GM23248 (cell line): ENCODE data around the gene TXNDC9. TPM values are rescaled to one million over a fixed set of nuclear protein-coding genes. Genes with fewer than 3 reads are reported as not detected.
"Not testable (repeated sequence)": the region's sequence is repeated elsewhere in the genome, so short reads cannot be mapped to it uniquely, and the experiment has no call there.

ENCODE experiments used
- DNase-seq: peaks from one replicate; pipeline ENCODE4 v3.0.0-alpha.2; 2015
- H2AFZ ChIP-seq: fragments of 200-600 bp; sonication (generic); 2 replicates; pipeline ENCODE4 v1.6.1; 2016; ENCODE audit warnings: antibody characterized with exemption
- H3F3A ChIP-seq: fragments of 200-600 bp; sonication (generic); 2 replicates; pipeline ENCODE4 v1.6.1; 2016; ENCODE audit warnings: mild to moderate bottlenecking, antibody characterized with exemption, mixed run types; ENCODE audit not compliant: insufficient read depth
- H3K27ac ChIP-seq: fragments of 200-600 bp; sonication (generic); 2 replicates; pipeline ENCODE4 v1.5.1; 2016; ENCODE audit warnings: mild to moderate bottlenecking
- H3K27me3 ChIP-seq: fragments of 200-600 bp; sonication (generic); replicated peaks from 2 replicates; pipeline ENCODE4 v1.6.1; 2016; ENCODE audit warnings: mild to moderate bottlenecking; ENCODE audit not compliant: insufficient read depth
- H3K36me3 ChIP-seq: fragments of 200-600 bp; sonication (generic); 2 replicates; pipeline ENCODE4 v1.6.1; 2016; ENCODE audit warnings: low read depth, mild to moderate bottlenecking
- H3K4me1 ChIP-seq: fragments of 200-600 bp; sonication (generic); 2 replicates; pipeline ENCODE4 v1.6.1; 2016; ENCODE audit warnings: mild to moderate bottlenecking; ENCODE audit not compliant: insufficient read depth
- H3K4me2 ChIP-seq: fragments of 200-600 bp; sonication (generic); one replicate; pipeline ENCODE4 v1.6.1; 2016; ENCODE audit warnings: mild to moderate bottlenecking; ENCODE audit not compliant: unreplicated experiment
- H3K4me3 ChIP-seq: fragments of 200-600 bp; sonication (generic); 2 replicates; pipeline ENCODE4 v1.5.1; 2016; ENCODE audit warnings: mild to moderate bottlenecking
- H3K79me2 ChIP-seq: fragments of 200-600 bp; sonication (generic); 2 replicates; pipeline ENCODE4 v1.6.1; 2016; ENCODE audit warnings: mild to moderate bottlenecking; ENCODE audit not compliant: insufficient read depth
- H3K9ac ChIP-seq: fragments of 200-600 bp; sonication (generic); 2 replicates; pipeline ENCODE4 v1.6.1; 2016; ENCODE audit warnings: mild to moderate bottlenecking
- H3K9me2 ChIP-seq: fragments of 200-600 bp; sonication (generic); 2 replicates; pipeline ENCODE4 v1.6.1; 2016; ENCODE audit warnings: mixed run types, mild to moderate bottlenecking, moderate library complexity; ENCODE audit not compliant: insufficient read depth
- H3K9me3 ChIP-seq: fragments of 200-600 bp; sonication (generic); one replicate; pipeline ENCODE4 v1.6.1; 2017; ENCODE audit warnings: low read depth
- H4K20me1 ChIP-seq: fragments of 200-600 bp; sonication (generic); 2 replicates; pipeline ENCODE4 v1.6.0; 2016; ENCODE audit not compliant: insufficient read depth
- EZH2 ChIP-seq: fragments of 200-600 bp; sonication (generic); IDR thresholded peaks from 2 replicates; pipeline ENCODE4 v1.6.1; 2018; ENCODE audit warnings: antibody characterized with exemption, mild to moderate bottlenecking; ENCODE audit not compliant: insufficient read depth, poor library complexity, severe bottlenecking
- EZH2phosphoT487 ChIP-seq: fragments of 200-600 bp; sonication (generic); IDR thresholded peaks from 2 replicates; pipeline ENCODE4 v1.6.1; 2018; ENCODE audit warnings: antibody characterized with exemption, moderate library complexity, mild to moderate bottlenecking, low read depth; ENCODE audit not compliant: insufficient read depth
- WGBS, 2 experiments: methylation state at CpG; one replicate each; pipeline ENCODE4 v1.1.6; 2015 to 2017; ENCODE audit warnings: low lambda C conversion rate in 2 of 2, low coverage in 1 of 2; ENCODE audit errors: missing lambda C conversion rate in 2 of 2; 5-methylcytosine and 5-hydroxymethylcytosine counted together
- in situ Hi-C: fragments of 300-500 bp; cut with MboI; formaldehyde crosslinking; loops from 2 replicates; pipeline ENCODE4 v1.15.0; 2020
- polyA plus RNA-seq: library from polyadenylated mRNA; unstranded; fragments of >200 nt; fragmentation: Nextera tagmentation; extraction: Ambion mirVana; gene quantifications from 2 replicates; pipeline ENCODE4 v1.2.1, GENCODE V29; 2016
- total RNA-seq: library from RNA; depleted of rRNA; stranded (reverse); fragments of >200 nt; shearing (Covaris generic); gene quantifications from 2 replicates; pipeline ENCODE4 v1.2.3, GENCODE V29; 2014

TXNDC9 gene
- total and polyA plus RNA-seq, 2 experiments from 2014 or later: 75.1 to 92.6 TPM

- H3K27ac ChIP-seq: no peak overlapping the region
- no peaks in the 10 kb centered on the region for H3K9me2 ChIP-seq
- no peaks in the 10 kb centered on the region for H3K9me3 ChIP-seq
- no peaks in the 10 kb centered on the region for H3F3A ChIP-seq
- no peak overlapping the region for H3K9ac ChIP-seq
- H3K4me3 ChIP-seq: no peak overlapping the region
- no peak overlapping the region for H3K4me2 ChIP-seq
- H3K79me2 ChIP-seq: peaks cover 9% of the 10 kb centered on the region; the same call in 1 of the 2 replicates
- DNase-seq: no peak
- no peaks in the 10 kb centered on the region for H3K27me3 ChIP-seq
- no peak overlapping the region for H2AFZ ChIP-seq
- in situ Hi-C loops: no loop called here
- no peaks in the 10 kb centered on the region for H3K4me1 ChIP-seq
- peaks cover 79% of the 10 kb centered on the region for H3K36me3 ChIP-seq
- no peak for TF ChIP-seq EZH2phosphoT487
- TF ChIP-seq EZH2: no peak
- WGBS, 2 experiments: 88 to 94% methylated on average over 7 of the region's 7 CpGs
- no peaks in the 10 kb centered on the region for H4K20me1 ChIP-seq
Observed at GRCh38 chr2:99376254-99376864, 40.2 kb upstream of the TXNDC9 start.

- Histone ChIP-seq H3K79me2 (peaks cover 9% of the 10 kb centered on the region; the same call in 1 of the 2 replicates), H4K20me1 (no peaks in the 10 kb centered on the region), H3K36me3 (peaks cover 79% of the 10 kb centered on the region), H3K9me3 (no peaks in the 10 kb centered on the region), H3K4me1 (no peaks in the 10 kb centered on the region), H3K27ac (no peak overlapping the region), H3F3A (no peaks in the 10 kb centered on the region), H3K9me2 (no peaks in the 10 kb centered on the region), H3K9ac (no peak overlapping the region), H2AFZ (no peak overlapping the region), H3K4me2 (no peak overlapping the region), H3K4me3 (no peak overlapping the region), H3K27me3 (no peaks in the 10 kb centered on the region)
- no peak for DNase-seq
- in situ Hi-C loops: no loop called here
- TF ChIP-seq EZH2phosphoT487 (no peak), EZH2 (no peak)
Observed at GRCh38 chr2:99374747-99375146, 38.6 kb upstream of the TXNDC9 start.

GRCh38 chr2:99373144-99373543 is 37.0 kb upstream of the TXNDC9 start:
- Histone ChIP-seq H3K4me1 (no peaks in the 10 kb centered on the region), H3K4me3 (no peak overlapping the region), H3K9ac (no peak overlapping the region), H3K27ac (no peak overlapping the region), H3F3A (no peaks in the 10 kb centered on the region), H3K79me2 (0 out of 2 replicates have a peak, but pooled peaks cover 4% of the 10 kb centered on the region), H4K20me1 (no peaks in the 10 kb centered on the region), H3K27me3 (no peaks in the 10 kb centered on the region), H3K36me3 (peaks cover 79% of the 10 kb centered on the region), H2AFZ (no peak overlapping the region), H3K4me2 (no peak overlapping the region), H3K9me3 (no peaks in the 10 kb centered on the region), H3K9me2 (no peaks in the 10 kb centered on the region)
- in situ Hi-C loops: no loop called here
- no peak for DNase-seq
- WGBS, 2 experiments: 93 to 96% methylated on average over 4 of the region's 4 CpGs
- no peak for TF ChIP-seq EZH2phosphoT487
- TF ChIP-seq EZH2: no peak

- H3K27ac ChIP-seq, H3K79me2 ChIP-seq, in situ Hi-C loops, H3K4me2 ChIP-seq, DNase-seq, H2AFZ ChIP-seq, H3K9me2 ChIP-seq, H3K9ac ChIP-seq, H3F3A ChIP-seq, H3K4me1 ChIP-seq, H3K27me3 ChIP-seq, H3K9me3 ChIP-seq, H4K20me1 ChIP-seq, H3K4me3 ChIP-seq: not testable (repeated sequence)
- H3K36me3 ChIP-seq: peaks cover 87% of the 10 kb centered on the region
- 98 to 99% methylated on average over 5 of the region's 5 CpGs for WGBS, 2 experiments
Observed at GRCh38 chr2:99368854-99369253, 32.7 kb upstream of the TXNDC9 start.

- in situ Hi-C loops: no loop called here
- Histone ChIP-seq H3F3A (no peaks in the 10 kb centered on the region), H3K36me3 (peaks cover 77% of the 10 kb centered on the region), H3K9me2 (no peaks in the 10 kb centered on the region), H3K4me1 (no peaks in the 10 kb centered on the region), H3K27me3 (no peaks in the 10 kb centered on the region), H3K27ac (no peak overlapping the region), H3K79me2 (peaks cover 35% of the 10 kb centered on the region), H3K4me2 (no peak overlapping the region), H3K9me3 (no peaks in the 10 kb centered on the region), H3K4me3 (no peak overlapping the region), H4K20me1 (no peaks in the 10 kb centered on the region), H3K9ac (no peak overlapping the region), H2AFZ (no peak overlapping the region)
- TF ChIP-seq EZH2 (no peak), EZH2phosphoT487 (no peak)
- 18 to 41% methylated on average over 2 of the region's 2 CpGs for WGBS, 2 experiments
- peak; percentile 5 for DNase-seq
Observed at GRCh38 chr2:99365661-99366060, 29.5 kb upstream of the TXNDC9 start.
